HG03469 (cell line): ENCODE data around the gene MARCHF4.

Experiments used
- ATAC-seq: cut with Tn5 transposase; IDR thresholded peaks from one replicate; pipeline ENCODE4 v1.9.1; 2021; ENCODE audit warnings: mild to moderate bottlenecking, moderate library complexity, moderate number of reproducible peaks; ENCODE audit not compliant: unreplicated experiment

Gene MARCHF4

GRCh38 chr2:216351172-216351925 is 20.9 kb downstream of the MARCHF4 start:
- no peak for ATAC-seq

GRCh38 chr2:216350214-216350791 is 22.0 kb downstream of the MARCHF4 start:
- no peak for ATAC-seq

- no peak for ATAC-seq
Observed at GRCh38 chr2:216349366-216349765, 22.9 kb downstream of the MARCHF4 start.

- no peak for ATAC-seq
Observed at GRCh38 chr2:216348756-216349308, 23.5 kb downstream of the MARCHF4 start.

- ATAC-seq, result no peak
Observed at GRCh38 chr2:216346781-216347180, 25.5 kb downstream of the MARCHF4 start.

- ATAC-seq, result no peak
Observed at GRCh38 chr2:216345846-216346245, 26.4 kb downstream of the MARCHF4 start.

GRCh38 chr2:216344950-216345300 is 27.4 kb downstream of the MARCHF4 start:
- no peak for ATAC-seq

- ATAC-seq, result no peak
Observed at GRCh38 chr2:216344206-216344949, 27.9 kb downstream of the MARCHF4 start.

GRCh38 chr2:216343221-216343980 is 28.9 kb downstream of the MARCHF4 start:
- ATAC-seq, result no peak

GRCh38 chr2:216341121-216341520 is 31.2 kb downstream of the MARCHF4 start:
- ATAC-seq, result no peak

- ATAC-seq, result no peak
Observed at GRCh38 chr2:216340280-216340631, 32.0 kb downstream of the MARCHF4 start.

GRCh38 chr2:216339456-216340279 is 32.6 kb downstream of the MARCHF4 start:
- ATAC-seq, result no peak

- ATAC-seq, result no peak
Observed at GRCh38 chr2:216335252-216335651, 37.0 kb downstream of the MARCHF4 start.

- ATAC-seq, result no peak
Observed at GRCh38 chr2:216328347-216328746, 43.9 kb downstream of the MARCHF4 start.

- no peak for ATAC-seq
Observed at GRCh38 chr2:216327447-216327935, 44.8 kb downstream of the MARCHF4 start.
